Kidney glomerular epithelial cell (primary cell): ENCODE results near the gene ARAP1.

Experiments
- DNase-seq: peaks from one replicate; lab custom pipeline; 2025; lab: John Stamatoyannopoulos, UW

ARAP1 gene

GRCh38 chr11:72703267-72704008 lies 48.8 kb downstream of the ARAP1 start:
- DNase-seq, result peak; percentile 25

- no peak for DNase-seq
Measured at GRCh38 chr11:72702577-72703241, 49.5 kb downstream of the ARAP1 start.

GRCh38 chr11:72702096-72702495 lies 50.1 kb downstream of the ARAP1 start:
- DNase-seq, result no peak

- DNase-seq, result no peak
Measured at GRCh38 chr11:72701466-72701865, 50.7 kb downstream of the ARAP1 start.

- no peak for DNase-seq
Measured at GRCh38 chr11:72700146-72700545, 52.1 kb downstream of the ARAP1 start.

- DNase-seq, result no peak
Measured at GRCh38 chr11:72697814-72698213, 54.4 kb downstream of the ARAP1 start.

- DNase-seq, result no peak
Measured at GRCh38 chr11:72696866-72697700, 55.1 kb downstream of the ARAP1 start.

GRCh38 chr11:72695354-72695753 lies 56.9 kb downstream of the ARAP1 start:
- DNase-seq, result no peak

GRCh38 chr11:72693271-72693968 lies 58.8 kb downstream of the ARAP1 start:
- DNase-seq, result no peak

- DNase-seq, result no peak
Measured at GRCh38 chr11:72692498-72693237, 59.5 kb downstream of the ARAP1 start.

GRCh38 chr11:72690166-72690565 lies 62.0 kb downstream of the ARAP1 start:
- DNase-seq, result no peak

- no peak for DNase-seq
Measured at GRCh38 chr11:72688929-72689328, 63.3 kb downstream of the ARAP1 start.

GRCh38 chr11:72688486-72688885 lies 63.7 kb downstream of the ARAP1 start:
- DNase-seq, result no peak

- DNase-seq, result no peak
Measured at GRCh38 chr11:72687326-72687725, 64.9 kb downstream of the ARAP1 start.

GRCh38 chr11:72686639-72687220 lies 65.5 kb downstream of the ARAP1 start:
- no peak for DNase-seq

- DNase-seq, result no peak
Measured at GRCh38 chr11:72685560-72686480, 66.4 kb downstream of the ARAP1 start.

- DNase-seq, result peak; percentile 22
Measured at GRCh38 chr11:72684236-72684912, 67.8 kb downstream of the ARAP1 start.

GRCh38 chr11:72683782-72684200 lies 68.4 kb downstream of the ARAP1 start:
- peak; percentile 20 for DNase-seq

GRCh38 chr11:72682858-72683243 lies 69.4 kb downstream of the ARAP1 start:
- DNase-seq, result no peak
